ENCODE measurements around the gene MYO15A.

Gene MYO15A

DNA sequence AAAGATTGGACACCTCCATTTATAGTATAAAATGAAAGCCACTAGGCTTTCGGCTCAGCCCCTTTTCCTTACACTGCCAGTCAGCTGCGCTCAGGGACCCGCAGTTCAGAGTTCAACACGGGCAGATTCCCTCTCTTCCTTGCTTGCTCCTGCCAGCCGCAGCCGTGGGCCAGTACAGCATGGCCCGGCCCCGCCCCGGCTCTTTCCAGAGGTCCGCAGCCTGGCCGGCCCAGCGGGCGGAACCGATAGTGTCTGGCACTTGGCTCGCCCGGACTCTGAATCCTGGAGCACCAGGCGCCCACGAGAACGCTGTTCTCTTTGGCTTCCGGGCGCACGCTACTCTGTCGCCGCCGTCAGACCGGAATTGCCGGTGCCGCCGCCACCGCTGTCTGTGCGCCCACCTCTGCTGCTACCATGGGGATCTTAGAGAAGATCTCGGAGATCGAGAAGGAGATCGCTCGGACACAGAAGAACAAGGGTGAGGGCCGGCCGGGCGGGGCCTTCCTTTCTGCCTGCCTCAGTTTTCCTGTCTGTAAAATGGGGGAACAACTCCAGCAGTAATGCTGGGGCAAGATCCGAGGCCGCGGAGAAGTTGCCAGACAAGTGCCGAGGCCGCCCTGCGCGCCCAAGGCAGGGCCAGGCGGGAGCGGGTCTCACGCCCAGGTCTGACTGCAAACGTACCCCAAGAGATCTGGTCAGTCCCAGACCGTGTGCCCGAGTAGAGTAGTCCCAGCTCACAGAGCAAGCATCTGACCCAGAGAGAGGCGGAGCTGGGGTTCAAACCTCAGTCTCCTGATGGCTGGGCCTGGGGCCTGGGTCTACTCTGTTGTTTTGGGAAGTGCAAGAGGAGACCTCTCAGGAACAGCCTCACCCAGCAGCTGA, 20.7 kb upstream of the MYO15A start, which contains the start of gene DRG2 (continued):
- TF ChIP-seq GLIS1 (tag by site-specific recombination; IDR thresholded peaks at IDR 0.05): peak; percentile 55; the same call in 1 of the 2 replicates
- no peak for TF ChIP-seq ZNF169 (tag by site-specific recombination; IDR thresholded peaks at IDR 0.05)
- TF ChIP-seq ZNF654 (tag by site-specific recombination; IDR thresholded peaks at IDR 0.05; ENCODE audit: low read depth): peak; percentile 26; the same call in 1 of the 2 replicates
- TF ChIP-seq ZNF596 (tag by site-specific recombination; IDR thresholded peaks at IDR 0.05): peak; percentile 69; the same call in 1 of the 2 replicates
- no peak for TF ChIP-seq ZNF248 (tag by site-specific recombination; IDR thresholded peaks at IDR 0.05)
- TF ChIP-seq GLI4 (tag by site-specific recombination; IDR thresholded peaks at IDR 0.05): peak; percentile 98
- peak; percentile 85 for TF ChIP-seq ZBTB21 (tag by site-specific recombination; IDR thresholded peaks at IDR 0.05)
- peak; percentile 100 for TF ChIP-seq ZNF660 (tag by site-specific recombination; IDR thresholded peaks at IDR 0.05)
- peak; percentile 78 for TF ChIP-seq CTCF (tag by site-specific recombination; IDR thresholded peaks at IDR 0.05)
- no peak for TF ChIP-seq ZNF202 (tag by site-specific recombination; IDR thresholded peaks at IDR 0.05; ENCODE audit: borderline replicate concordance)
- TF ChIP-seq MZF1 (tag by site-specific recombination; IDR thresholded peaks at IDR 0.05; ENCODE audit: borderline replicate concordance): peak; percentile 80; the same call in 1 of the 2 replicates
- no peak for TF ChIP-seq ZNF571 (tag by site-specific recombination; IDR thresholded peaks at IDR 0.05)
- peak; percentile 96 for TF ChIP-seq INSM2 (tag by site-specific recombination; IDR thresholded peaks at IDR 0.05)
- peak; percentile 73 for TF ChIP-seq ZNF558 (tag by site-specific recombination; IDR thresholded peaks at IDR 0.05)
- TF ChIP-seq ZEB2 (tag by site-specific recombination; IDR thresholded peaks at IDR 0.05): peak; percentile 99
- peak; percentile 93 for TF ChIP-seq EGR2 (tag by site-specific recombination; IDR thresholded peaks at IDR 0.05; ENCODE audit: low read depth)
- peak; percentile 98 for TF ChIP-seq IKZF3 (tag by site-specific recombination; IDR thresholded peaks at IDR 0.05)
- no peak for TF ChIP-seq ZNF23 (tag by site-specific recombination; IDR thresholded peaks at IDR 0.05; ENCODE audit: borderline replicate concordance)
- no peak for TF ChIP-seq TCF7L2 (IDR thresholded peaks at IDR 0.05; ENCODE audit: borderline replicate concordance, low read depth, low read length)
- TF ChIP-seq ZBTB20 (tag by site-specific recombination; IDR thresholded peaks at IDR 0.05): peak; percentile 58; the same call in 1 of the 2 replicates
- TF ChIP-seq YY1 (tag by site-specific recombination; IDR thresholded peaks at IDR 0.05): peak; percentile 89
- TF ChIP-seq, protein P1, sequence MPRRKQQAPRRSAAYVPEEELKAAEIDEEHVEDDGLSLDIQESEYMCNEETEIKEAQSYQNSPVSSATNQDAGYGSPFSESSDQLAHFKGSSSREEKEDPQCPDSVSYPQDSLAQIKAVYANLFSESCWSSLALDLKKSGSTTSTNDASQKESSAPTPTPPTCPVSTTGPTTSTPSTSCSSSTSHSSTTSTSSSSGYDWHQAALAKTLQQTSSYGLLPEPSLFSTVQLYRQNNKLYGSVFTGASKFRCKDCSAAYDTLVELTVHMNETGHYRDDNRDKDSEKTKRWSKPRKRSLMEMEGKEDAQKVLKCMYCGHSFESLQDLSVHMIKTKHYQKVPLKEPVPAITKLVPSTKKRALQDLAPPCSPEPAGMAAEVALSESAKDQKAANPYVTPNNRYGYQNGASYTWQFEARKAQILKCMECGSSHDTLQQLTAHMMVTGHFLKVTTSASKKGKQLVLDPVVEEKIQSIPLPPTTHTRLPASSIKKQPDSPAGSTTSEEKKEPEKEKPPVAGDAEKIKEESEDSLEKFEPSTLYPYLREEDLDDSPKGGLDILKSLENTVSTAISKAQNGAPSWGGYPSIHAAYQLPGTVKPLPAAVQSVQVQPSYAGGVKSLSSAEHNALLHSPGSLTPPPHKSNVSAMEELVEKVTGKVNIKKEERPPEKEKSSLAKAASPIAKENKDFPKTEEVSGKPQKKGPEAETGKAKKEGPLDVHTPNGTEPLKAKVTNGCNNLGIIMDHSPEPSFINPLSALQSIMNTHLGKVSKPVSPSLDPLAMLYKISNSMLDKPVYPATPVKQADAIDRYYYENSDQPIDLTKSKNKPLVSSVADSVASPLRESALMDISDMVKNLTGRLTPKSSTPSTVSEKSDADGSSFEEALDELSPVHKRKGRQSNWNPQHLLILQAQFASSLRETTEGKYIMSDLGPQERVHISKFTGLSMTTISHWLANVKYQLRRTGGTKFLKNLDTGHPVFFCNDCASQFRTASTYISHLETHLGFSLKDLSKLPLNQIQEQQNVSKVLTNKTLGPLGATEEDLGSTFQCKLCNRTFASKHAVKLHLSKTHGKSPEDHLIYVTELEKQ (tag by site-specific recombination; IDR thresholded peaks at IDR 0.05; ENCODE audit: borderline replicate concordance): peak; percentile 67; the same call in 1 of the 2 replicates
- TF ChIP-seq ZNF140 (tag by site-specific recombination; IDR thresholded peaks at IDR 0.05): no peak
- peak; percentile 70 for TF ChIP-seq FEZF1 (tag by site-specific recombination; IDR thresholded peaks at IDR 0.05)
- TF ChIP-seq ZNF580 (tag by site-specific recombination; IDR thresholded peaks at IDR 0.05): peak; percentile 98
- no peak for TF ChIP-seq GLI2 (tag by site-specific recombination; IDR thresholded peaks at IDR 0.05; ENCODE audit: borderline replicate concordance, low read depth)
- peak; percentile 99 for TF ChIP-seq ZNF561 (tag by site-specific recombination; IDR thresholded peaks at IDR 0.05; ENCODE audit: borderline replicate concordance)
- TF ChIP-seq SALL2 (tag by site-specific recombination; IDR thresholded peaks at IDR 0.05; ENCODE audit: borderline replicate concordance): no peak
- peak; percentile 80 for TF ChIP-seq KLF9 (tag by site-specific recombination; IDR thresholded peaks at IDR 0.05; ENCODE audit: low read depth)
- TF ChIP-seq ZNF501 (tag by site-specific recombination; IDR thresholded peaks at IDR 0.05): peak; percentile 99
- TF ChIP-seq ZNF510 (tag by site-specific recombination; IDR thresholded peaks at IDR 0.05; ENCODE audit: insufficient replicate concordance): no peak
- TF ChIP-seq ZNF707 (tag by site-specific recombination; IDR thresholded peaks at IDR 0.05): no peak

Measured in HEK293 (cell line).